ENCODE measurements around the gene TMEM120A.
A peak's percentile ranks its signal among the peaks of the same experiment; 100 is the strongest.

Gene TMEM120A

DNA sequence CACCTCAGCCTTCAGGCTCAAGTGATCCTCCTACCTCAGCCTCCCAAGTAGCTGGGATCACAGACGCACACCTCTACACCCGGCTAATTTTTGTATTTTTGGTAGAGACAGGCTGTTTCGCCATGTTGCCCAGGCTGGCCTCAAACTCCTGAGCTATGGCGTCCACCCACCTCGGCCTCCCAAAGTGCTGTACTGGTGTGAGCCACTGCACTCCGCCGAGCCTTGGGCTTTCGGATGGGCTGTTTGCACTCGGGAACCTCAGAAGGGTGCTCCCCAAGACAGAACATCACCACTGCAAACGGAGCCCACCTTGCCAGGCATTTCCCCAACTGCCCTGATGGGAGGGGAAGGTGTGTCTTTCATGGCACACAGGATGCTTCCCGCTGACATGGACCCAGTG, 27.3 kb downstream of the TMEM120A start:
- no peak for DNase-seq
- intact Hi-C loops (cut with DNase I) = no loop called here

DNA sequence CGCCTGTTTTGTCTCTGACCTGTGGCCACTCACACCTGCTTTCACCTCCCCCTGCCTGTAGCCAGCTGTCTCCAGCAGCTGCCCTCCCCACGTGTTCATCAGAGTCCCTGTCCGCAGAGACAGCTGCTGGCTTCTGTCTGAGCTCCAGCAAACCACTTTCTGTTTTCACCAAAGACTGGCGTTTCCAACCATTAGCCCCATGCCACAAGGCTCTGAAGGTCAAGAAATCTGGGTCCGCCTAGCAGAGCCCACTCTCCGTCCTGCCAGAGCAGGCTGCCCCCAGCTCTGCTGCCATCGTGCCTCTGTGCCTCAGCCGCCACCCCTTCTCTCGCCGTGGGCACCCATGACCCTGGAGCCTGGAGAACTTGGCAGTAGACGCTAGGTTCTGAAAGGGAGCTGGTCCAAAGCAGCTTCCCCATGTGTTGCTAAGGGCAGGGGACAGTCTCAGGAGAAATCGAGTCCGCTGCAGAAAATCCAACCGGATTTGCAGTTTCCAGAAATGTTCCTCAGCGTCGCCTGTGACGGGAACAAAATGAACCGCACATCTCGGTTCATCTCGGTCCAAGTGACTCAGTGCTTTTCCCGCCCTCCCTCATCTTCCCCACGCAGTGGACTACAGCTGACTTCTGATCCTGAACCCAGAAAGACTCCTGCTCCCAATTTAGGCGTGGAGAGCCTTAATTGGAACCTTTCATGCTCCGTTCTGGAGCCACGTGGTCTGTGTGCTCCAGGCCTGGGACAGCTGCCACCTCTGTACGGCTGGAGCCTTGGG, 28.0 kb downstream of the TMEM120A start:
- DNase-seq = peak in 14 of 42 donors; percentile 27 to 75 (median 46)
- intact Hi-C loops (cut with DNase I) = no loop called here

DNA sequence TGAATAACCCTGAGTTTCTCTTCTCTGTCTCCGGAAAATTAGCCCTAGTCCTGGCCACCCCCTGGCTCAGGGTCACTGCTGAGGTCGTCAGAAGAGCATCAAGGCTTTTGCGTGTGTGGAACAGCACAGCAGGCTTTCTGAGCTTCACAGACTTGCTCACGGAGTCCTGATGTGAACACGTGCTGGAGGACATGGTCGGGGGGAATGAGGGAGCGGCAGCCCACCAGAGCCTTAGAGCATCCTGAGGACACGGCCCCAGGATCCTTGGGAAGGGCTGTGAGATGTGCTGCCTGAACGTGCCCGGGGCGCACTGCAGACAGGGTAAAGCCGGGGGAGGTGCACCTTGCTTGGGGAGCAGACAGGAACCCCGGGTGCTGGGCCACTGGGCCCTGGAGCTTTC, 28.8 kb downstream of the TMEM120A start:
- DNase-seq = no peak
- intact Hi-C loops (cut with DNase I) = no loop called here

DNA sequence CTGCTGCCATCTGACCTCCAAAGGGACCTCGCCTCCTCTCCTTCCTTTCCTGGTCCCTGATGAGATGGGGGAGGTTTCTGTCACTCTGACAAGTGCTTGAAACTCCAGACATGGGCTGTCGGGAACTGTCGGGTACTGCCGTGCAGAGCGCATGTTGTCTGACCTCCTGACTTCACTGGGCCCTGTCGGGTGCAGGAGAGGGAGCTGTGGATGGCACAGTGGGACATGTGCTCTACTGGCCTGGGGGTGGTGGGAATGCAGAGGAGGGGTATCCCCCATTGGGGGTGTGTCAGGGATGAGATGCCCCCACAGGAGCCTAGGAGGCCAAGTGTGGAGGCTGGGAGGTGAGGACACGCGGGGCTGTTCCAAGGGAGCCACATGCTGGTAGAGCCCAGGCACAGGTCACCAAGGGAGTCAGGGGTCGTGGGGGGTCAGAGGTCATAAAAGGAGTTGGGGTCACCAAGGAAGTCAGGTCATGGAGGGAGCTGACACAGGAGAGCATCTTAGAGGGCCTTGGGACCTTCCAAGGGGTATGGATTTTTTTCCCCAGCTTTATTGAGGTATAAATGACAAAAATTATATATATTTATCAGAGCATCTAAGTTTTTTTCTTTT, 30.9 kb downstream of the TMEM120A start:
- DNase-seq = no peak
- intact Hi-C loops (cut with DNase I) = no loop called here

DNA sequence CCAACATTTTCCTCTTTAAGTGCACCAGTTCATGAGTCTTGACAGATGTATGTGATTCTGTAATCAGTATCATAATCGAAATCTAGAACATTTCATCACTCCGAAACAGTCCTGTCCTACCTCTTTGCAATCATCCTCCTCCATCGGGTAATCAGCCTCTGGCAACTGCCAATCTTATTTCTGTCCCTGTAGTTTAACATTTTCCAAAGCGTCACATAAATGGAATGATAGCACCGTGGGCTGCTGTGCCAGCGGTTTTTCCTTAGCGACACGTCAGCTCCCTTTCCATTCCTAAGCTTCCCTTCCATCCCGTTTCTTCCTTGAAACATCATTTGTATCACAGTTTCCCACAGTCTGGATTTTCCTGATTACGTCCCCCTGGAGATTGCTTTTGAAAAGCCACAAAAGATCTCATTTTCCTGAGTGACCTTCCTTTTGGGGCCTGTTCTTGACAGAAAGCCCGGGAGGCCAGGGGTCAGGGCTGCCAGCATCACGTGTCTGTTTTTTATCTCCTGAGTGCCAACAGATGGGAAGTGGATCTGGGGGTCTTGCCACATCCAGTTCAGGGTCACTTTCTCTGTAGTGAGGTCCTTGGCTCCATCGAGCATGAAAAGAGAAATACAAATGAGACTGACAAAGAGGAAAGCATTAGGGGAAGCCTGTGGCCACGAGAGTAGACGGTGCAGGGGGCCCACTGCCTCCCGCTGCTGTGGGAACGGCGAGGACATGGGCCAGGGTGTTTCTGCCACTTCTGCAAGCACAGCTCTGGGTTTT, 31.6 kb downstream of the TMEM120A start:
- intact Hi-C loops (cut with DNase I) = no loop called here
- peak in 16 of 42 donors; percentile 40 to 73 (median 55) for DNase-seq

DNA sequence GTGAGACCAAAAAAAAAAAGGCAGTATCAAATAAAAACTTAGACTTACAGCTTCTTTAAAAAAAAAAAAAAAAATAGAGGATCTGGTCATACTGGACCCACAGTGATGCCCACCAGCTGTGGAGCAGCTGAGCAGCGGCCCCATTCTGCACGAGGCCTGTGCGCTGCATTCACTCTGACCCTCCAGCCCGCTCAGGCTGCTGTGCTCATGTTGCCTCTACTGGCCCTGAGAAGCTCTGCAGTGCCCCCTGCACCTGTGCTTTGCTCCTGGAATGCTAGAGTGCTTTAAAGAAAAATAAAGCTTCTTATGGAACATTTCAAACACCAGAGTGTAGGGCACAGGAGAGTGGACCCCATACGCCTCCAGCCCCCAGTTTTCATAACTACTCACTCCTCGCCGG, 33.2 kb downstream of the TMEM120A start:
- intact Hi-C loops (cut with DNase I) = no loop called here
- no peak for DNase-seq

DNA sequence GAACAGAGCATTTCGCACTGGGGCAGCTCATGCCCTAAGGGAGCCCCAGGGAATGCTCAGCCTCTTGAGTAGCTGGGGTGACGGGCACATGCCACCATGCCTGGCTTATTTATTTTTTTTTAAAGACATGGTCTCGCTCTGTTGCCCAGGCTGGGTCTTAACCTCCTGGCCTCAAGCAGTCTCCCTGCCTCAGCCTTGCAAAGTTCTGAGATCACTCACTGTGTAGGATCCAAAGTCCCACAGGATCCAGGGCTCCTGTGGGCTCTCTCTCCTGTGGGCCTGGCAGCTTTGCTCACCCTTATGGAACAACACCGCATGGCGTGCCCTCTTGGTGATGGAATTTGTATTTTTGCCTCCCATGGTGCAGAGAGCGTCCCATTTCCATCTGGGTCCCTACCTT, 34.0 kb downstream of the TMEM120A start:
- intact Hi-C loops (cut with DNase I) = no loop called here
- no peak for DNase-seq

DNA sequence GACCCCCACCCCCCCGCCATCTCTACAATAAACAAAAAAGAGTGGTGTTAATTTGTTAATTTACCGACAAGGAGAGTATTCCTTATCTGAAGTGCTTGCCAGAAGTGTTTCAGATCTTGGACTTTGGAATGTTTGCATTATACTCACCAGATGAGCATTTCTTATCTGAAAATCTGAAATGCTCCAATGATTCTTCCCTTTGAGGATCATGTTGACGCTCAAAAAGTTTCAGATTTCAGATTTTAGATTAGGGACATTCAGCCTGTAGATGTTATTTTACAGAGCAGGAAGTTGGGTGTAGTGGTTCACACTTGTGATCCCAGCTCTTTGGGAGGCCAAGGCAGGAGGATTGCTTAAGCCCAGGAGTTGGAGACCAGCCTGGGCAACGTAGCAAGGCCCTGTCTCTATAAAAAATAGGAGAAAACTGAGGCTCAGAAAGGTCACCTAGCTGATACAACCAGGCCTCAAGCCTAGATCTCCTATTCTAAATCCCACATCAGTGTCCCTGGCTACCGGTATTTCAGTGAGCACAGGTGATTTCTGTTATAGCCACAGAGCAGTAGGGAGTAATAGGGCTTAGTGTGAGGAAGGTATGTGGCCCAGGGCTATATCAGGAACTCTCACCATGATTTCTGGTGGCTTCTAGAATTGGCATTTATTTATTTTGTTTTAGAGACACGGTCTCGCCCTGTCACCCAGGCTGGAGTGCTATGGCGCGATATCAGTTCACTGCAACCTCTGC, 35.4 kb downstream of the TMEM120A start:
- intact Hi-C loops (cut with DNase I) = no loop called here
- DNase-seq = no peak

DNA sequence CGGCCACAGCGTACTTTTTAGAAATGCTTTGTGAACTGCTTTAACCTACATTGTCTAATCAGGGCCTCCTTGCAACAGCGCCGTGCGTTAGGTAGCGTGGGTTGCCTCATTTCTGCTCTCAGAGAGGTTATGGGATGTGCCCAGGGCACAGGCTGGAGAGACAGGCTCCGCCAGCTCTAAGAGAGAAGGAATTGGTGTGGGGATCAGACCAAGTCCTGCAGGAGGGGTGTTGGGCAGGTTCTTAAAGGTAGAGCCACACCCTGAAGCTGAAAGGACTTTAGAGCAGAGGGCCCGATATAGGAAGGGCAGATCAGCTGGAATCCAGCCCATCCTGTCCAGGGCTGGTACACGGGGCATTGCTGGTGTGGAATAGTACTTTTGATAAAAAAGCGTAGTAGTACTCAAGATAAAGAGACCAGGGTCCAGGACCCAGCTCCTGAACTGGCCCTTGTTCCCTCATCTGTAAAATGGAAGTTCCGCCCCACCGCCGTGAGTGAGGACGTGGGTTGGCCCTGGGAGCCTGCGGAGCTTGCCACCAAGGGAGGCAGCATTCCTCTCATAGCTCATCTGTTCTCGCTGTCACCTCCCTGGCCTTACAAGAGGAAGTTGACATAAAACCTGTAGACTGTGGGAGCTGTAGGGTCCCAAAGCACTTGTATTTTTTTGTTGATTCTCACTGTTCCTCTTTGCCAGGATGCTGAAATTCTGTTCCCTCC, 37.2 kb downstream of the TMEM120A start:
- intact Hi-C loops (cut with DNase I) = no loop called here

DNA sequence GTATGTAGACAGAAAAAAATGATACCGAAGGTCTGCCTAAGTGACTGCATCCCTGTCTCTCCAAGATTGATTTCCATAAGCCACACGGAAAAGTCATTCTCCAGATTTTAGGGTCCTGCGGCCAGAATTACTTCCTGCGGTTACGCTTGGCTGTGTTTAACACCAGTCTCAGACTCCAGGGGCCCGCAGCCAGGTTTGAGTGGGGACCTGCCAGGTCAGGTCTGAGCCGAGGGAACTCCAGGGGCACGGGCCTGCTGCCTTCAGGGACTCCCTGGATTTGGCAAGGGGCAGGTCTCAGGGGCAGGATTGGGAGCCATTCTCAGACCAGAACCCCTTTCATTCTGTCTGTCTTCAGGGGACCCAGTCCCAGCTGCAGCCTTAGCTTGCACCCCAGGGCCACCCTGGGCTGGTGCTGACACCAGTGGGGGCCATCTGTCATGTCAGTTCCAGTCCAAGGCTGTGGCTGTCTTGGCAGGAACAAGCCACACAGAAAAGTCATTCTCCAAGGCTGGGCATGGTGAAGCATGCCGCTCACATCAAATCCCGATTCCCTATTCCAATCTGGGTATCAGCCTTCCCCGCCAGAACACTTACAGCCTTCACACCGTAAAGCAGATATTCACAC, 39.0 kb downstream of the TMEM120A start:
- intact Hi-C loops (cut with DNase I) = no loop called here
- no peak for DNase-seq

More for the DNA sequence above, 37.2 kb downstream of the TMEM120A start:
- peak in 13 of 42 donors; percentile 31 to 69 (median 49) for DNase-seq

DNA sequence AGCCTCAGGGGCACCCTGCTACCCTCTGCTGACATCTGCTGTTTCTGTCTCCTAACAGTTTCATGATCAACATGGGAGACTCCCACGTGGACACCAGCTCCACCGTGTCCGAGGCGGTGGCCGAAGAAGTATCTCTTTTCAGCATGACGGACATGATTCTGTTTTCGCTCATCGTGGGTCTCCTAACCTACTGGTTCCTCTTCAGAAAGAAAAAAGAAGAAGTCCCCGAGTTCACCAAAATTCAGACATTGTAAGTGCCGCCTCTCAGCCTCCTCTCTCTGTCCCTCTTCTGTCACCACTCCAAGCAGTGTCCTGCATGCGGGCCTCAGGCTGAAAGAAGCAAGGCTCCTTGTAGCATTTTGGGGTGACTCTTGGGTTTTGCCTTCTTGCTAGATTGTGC, 40.5 kb downstream of the TMEM120A start:
- intact Hi-C loops (cut with DNase I) = no loop called here
- DNase-seq = no peak

DNA sequence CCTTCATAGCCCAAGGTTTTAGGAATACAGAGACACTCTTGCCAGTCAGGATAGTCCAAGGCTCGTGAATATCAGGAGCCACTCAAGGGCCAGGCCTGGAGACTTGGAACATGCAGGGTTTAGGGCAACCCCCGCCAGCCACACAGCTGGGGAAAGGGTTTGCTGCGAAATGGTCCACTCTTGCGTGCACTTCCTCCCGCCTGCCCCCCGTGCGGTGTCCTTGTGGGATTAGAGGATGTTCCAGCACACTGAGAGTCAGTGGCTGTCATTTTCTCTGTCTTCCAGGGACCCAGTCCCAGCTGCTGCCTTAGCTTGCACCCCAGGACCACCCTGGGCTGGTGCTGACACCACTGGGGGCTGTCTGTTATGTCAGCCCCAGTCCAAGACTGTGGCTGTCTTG, 41.0 kb downstream of the TMEM120A start:
- intact Hi-C loops (cut with DNase I) = no loop called here
- DNase-seq = no peak

DNA sequence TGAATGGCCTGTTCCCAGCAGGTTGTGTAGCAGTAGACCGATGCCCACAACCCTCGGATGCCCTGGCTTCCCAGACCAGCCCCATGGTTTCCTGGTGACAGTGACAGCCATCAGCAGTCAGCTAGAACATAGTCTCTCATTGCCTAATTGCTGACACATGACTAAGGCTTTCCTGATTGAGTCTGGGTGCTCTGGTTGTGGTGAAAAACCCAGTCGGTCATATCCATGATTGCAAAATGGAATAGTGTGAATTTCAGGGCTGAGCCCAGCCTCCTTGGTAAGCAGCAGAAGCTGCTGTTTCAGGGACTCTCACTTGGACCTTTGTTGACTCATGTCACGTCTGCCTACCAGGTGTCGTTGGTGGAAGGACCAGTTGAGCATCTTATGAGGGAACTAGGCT, 42.9 kb downstream of the TMEM120A start:
- peak in 1 of 42 donors; percentile 74 for DNase-seq
- intact Hi-C loops (cut with DNase I) = no loop called here

DNA sequence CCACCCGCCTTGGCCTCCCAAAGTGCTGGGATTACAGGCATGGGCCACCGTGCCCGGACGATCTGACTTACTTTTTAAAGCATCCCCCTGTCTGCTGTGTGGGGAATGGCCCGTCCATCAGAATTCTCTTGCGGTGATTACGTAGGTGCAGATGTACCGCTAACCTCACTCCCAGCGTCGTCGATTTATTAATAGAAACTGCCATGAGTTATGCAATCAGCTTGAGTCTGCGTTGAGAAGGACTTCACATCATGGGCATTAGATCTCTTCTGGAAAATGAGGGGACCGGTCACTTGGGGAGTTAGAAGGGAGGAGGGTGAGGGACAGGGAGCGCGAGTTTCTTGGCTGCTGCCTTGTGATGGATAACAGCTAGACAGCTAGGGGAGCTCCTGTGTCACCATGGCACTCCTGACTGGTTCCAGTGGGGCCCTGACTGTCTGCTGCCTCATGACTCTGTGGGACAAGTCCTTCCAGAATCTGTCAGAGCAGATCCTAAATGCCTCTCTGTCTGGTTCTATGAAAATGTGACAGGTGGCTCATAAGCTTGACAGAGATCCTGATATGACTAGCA, 44.2 kb downstream of the TMEM120A start:
- intact Hi-C loops (cut with DNase I) = no loop called here
- DNase-seq = no peak

DNA sequence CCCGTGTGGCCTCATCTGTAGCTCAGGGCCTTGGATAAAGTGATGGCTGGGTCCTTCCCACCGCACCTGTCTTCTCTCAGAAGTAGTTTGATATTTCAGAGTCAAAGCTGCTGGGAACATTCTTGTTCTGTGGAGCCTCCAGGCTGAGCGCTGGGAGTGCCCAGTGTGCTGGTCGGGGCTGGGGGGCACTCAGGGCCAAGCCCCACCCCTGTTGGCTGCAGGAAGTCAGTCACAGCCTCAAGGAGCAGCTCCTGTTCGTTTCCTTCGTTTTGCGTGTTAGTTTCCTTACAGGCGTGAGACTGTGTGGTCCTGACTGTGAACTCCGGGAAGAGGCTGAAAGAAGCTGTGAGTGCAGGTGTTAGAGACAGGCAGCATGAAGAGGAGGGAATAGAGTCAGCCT, 46.2 kb downstream of the TMEM120A start:
- intact Hi-C loops (cut with DNase I) = no loop called here
- DNase-seq = no peak

DNA sequence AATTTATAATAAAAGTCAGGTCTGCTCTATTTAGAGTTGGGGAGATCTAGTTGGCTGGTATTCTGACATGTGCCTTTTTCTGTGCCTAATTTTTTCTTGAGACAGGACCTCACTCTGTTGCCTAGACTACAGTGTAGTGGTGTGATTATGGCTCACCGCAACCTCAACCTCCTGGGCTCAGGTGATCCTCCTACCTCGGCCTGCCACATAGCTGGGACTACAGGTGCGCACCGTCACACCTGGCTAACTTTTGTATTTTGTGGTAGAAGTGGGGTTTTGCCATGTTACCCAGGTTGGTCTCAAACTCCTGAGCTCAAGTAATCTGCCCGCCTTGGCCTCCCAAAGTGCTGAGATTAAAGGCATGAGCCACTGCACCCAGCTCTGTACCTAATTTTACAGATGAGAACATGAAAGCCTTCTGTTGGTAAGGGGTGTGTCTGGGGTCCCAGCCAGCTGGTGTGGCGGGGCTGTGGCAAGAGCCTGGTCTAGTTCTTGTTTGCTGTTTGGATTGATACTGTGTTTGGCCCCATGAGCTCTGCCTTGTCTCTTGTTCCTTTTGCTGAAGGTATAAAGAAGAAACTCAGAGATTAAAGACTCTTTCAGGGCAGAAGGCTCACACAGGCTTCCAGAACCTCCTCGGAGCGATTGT, 48.1 kb downstream of the TMEM120A start:
- no peak for DNase-seq
- intact Hi-C loops (cut with DNase I) = no loop called here

DNA sequence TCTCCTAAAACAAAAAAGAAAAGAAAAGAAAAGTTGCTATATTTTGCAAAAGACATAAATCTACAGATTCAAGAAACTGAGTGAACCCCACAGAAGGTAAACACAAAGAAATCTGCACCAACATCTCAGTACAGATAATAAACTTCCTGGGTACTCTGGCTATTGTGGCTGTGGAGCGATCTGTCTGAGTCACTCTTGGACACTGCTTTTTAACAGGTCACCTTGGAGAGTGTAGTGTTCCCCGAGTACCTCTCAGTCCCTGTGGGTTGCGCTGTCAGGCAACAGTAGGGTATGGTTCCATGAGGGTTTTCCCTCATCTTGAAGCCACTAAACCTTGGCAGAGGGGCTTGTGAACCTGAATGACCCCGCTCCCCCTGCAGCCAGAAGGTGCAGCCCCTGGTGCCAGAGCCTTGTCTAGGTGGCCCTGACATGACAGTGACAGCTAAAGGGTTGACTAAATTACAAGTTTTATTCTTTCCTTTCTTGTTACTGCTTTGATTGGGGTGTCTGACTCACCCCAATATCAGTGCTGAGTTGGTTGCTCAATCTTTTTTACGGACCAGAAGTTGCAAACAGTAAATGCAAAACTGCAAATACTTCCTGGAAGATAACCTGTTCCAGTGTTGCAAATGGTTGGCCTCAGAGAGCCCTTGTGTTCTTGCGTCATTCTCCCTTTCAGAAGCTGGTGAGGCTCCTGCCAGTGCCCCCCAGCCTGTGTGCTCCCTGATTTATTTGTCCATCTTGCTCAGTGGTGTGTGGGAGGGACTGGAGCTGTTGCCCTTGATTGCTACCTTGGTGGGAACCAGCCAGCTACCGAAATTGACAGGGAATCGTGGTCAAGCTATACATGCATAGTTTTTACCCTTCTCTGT, 48.9 kb downstream of the TMEM120A start:
- intact Hi-C loops (cut with DNase I) = no loop called here
- no peak for DNase-seq
